GM10847 (cell line): ENCODE measurements around the gene ZFPM1.

Source experiments
- POLR2A ChIP-seq: IDR thresholded peaks from 2 replicates; pipeline ENCODE4 v1.6.1; 2011; ENCODE audit not compliant: insufficient read length; ENCODE audit errors: extremely low read depth

Gene ZFPM1

DNA sequence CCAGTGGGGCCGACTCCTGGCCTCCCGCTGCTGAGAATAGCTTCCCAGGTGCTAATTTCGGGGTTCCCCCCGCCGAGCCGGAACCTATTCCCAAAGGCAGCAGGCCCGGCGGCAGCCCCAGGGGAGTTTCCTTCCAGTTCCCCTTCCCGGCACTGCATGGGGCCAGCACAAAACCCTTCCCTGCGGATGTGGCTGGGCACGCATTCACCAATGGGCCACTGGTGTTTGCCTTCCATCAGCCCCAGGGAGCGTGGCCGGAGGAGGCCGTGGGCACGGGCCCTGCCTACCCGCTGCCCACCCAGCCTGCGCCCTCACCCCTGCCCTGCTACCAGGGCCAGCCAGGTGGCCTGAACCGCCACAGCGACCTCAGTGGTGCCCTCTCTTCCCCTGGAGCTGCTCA, 24.9 kb upstream of the ZFPM1 start:
- no peak for TF ChIP-seq POLR2A

DNA sequence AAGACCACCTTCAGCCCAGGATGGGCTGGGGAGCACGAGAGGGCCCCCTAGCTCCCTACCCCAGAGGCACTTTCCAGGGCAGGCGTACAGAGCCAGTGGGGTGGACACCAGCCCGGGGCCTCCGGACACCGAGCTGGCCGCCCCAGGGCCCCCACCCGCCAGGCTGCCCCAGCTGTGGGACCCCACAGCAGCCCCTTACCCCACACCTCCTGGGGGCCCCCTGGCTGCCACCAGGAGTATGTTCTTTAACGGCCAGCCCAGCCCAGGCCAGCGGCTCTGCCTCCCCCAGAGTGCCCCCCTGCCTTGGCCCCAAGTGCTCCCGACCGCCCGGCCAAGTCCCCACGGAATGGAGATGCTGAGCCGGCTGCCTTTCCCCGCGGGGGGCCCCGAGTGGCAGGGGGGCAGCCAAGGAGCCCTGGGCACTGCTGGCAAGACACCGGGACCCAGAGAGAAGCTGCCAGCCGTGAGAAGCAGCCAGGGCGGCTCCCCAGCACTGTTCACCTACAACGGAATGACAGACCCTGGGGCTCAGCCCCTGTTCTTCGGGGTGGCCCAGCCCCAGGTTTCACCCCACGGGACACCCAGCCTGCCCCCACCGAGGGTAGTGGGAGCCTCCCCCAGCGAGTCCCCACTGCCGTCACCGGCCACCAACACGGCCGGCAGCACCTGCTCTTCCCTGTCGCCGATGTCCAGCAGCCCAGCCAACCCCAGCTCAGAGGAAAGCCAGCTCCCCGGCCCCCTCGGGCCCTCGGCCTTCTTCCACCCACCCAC, 24.3 kb upstream of the ZFPM1 start:
- no peak for TF ChIP-seq POLR2A

DNA sequence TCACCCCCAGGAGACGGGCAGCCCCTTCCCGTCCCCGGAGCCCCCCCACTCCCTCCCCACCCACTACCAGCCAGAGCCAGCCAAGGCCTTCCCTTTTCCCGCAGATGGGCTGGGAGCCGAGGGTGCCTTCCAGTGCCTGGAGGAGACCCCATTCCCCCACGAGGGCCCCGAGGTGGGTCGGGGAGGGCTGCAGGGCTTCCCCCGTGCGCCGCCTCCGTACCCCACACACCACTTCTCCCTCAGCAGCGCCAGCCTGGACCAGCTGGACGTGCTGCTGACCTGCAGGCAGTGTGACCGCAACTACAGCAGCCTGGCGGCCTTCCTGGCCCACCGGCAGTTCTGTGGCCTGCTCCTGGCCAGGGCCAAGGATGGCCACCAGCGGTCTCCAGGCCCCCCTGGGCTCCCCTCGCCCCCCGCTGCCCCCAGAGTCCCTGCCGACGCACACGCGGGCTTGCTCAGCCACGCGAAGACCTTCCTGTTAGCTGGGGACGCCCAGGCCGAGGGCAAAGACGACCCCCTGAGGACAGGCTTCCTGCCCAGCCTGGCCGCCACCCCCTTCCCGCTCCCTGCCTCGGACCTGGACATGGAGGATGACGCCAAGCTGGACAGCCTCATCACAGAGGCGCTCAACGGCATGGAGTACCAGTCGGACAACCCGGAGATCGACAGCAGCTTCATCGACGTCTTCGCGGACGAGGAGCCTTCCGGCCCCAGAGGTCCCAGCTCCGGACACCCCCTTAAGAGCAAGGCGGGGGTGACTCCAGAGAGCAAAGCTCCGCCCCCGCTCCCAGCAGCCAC, 23.5 kb upstream of the ZFPM1 start:
- no peak for TF ChIP-seq POLR2A

GRCh38 chr16:88430185-88430523, 22.9 kb upstream of the ZFPM1 start:
- TF ChIP-seq POLR2A: no peak

DNA sequence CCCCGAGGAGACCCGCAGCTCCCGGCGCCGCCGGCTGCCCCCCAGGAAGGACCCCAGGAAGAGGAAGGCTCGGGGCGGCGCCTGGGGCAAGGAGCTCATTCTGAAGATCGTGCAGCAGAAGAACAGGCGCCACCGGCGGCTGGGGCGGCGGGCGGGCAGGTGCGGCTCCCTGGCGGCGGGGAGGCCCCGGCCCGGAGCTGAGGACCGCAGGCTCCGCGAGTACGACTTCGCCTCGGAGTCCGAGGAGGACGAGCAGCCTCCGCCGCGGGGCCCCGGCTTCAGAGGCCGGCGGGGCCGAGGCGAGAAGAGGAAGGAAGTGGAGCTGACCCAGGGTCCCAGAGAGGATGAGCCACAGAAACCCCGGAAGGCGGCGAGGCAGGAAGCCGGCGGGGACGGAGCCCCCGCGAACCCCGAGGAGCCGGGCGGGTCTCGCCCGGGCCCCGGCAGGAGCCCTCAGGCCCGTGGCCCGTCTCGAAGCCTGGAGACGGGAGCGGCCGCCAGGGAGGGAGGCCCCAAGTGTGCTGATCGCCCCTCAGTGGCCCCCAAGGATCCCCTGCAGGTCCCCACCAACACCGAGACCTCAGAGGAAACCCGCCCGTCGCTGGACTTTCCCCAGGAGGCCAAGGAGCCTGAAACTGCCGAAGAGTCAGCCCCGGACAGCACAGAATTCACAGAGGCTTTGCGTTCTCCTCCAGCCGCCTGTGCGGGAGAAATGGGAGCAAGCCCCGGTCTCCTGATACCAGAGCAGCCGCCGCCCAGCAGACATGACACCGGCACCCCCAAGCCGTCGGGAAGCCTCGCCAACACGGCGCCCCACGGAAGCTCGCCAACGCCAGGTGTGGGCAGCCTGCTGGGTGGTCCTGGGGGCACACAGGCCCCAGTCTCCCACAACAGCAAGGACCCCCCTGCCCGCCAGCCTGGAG, 22.3 kb upstream of the ZFPM1 start:
- TF ChIP-seq POLR2A: no peak

GRCh38 chr16:88431651-88432050, 21.4 kb upstream of the ZFPM1 start:
- TF ChIP-seq POLR2A: no peak

DNA sequence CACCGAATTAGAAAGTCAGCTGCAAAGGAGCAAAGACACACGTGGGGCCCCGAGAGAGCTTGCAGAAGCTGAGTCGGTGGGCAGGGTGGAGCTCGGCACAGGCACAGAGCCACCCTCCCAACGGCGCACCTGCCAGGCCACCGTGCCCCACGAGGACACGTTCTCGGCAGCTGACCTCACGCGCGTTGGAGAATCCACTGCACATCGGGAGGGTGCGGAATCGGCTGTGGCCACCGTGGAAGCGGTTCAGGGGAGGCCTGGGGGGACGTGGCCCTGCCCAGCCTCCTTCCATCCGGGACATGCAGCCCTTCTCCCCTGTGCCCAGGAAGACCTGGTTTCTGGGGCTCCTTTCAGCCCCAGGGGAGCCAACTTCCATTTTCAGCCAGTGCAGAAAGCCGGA, 20.9 kb upstream of the ZFPM1 start:
- no peak for TF ChIP-seq POLR2A

DNA sequence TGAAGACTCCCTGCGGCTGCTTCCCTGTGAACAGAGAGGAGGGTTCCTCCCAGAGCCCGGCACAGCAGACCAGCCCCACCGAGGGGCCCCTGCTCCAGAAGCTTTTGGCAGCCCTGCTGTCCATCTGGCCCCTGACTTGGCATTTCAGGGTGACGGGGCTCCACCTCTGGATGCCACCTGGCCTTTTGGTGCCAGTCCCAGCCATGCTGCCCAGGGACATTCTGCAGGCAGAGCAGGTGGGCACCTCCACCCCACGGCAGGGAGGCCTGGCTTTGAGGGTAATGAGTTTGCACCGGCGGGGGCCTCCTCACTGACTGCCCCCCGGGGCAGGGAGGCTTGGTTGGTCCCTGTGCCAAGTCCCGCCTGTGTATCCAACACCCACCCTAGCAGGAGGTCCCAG, 20.3 kb upstream of the ZFPM1 start:
- TF ChIP-seq POLR2A: no peak

DNA sequence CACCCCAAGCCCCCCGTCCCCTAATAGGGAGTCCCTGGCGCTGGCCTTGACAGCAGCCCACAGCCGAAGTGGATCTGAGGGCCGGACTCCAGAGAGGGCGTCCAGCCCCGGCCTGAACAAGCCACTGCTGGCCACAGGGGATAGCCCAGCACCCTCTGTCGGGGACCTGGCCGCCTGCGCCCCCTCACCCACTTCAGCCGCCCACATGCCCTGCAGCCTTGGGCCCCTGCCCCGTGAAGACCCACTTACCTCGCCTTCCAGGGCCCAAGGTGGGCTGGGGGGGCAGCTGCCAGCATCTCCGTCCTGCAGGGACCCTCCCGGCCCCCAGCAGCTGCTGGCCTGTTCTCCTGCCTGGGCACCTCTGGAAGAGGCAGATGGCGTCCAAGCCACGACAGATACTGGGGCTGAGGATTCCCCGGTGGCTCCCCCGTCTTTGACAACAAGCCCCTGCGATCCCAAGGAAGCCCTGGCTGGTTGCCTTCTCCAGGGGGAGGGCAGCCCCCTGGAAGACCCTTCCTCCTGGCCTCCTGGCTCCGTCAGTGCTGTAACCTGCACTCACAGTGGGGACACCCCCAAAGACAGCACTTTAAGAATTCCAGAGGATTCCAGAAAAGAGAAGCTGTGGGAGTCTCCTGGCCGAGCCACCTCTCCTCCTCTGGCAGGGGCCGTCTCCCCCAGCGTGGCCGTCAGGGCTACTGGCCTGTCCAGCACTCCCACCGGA, 19.3 kb upstream of the ZFPM1 start:
- no peak for TF ChIP-seq POLR2A

- no peak for TF ChIP-seq POLR2A
Measured at GRCh38 chr16:88434353-88434690, 18.8 kb upstream of the ZFPM1 start.

- TF ChIP-seq POLR2A: no peak
Measured at GRCh38 chr16:88434746-88435145, 18.3 kb upstream of the ZFPM1 start.

- TF ChIP-seq POLR2A: no peak
Measured at GRCh38 chr16:88435437-88436355, 17.4 kb upstream of the ZFPM1 start.

- no peak for TF ChIP-seq POLR2A
Measured at GRCh38 chr16:88436796-88437195, 16.3 kb upstream of the ZFPM1 start.

DNA sequence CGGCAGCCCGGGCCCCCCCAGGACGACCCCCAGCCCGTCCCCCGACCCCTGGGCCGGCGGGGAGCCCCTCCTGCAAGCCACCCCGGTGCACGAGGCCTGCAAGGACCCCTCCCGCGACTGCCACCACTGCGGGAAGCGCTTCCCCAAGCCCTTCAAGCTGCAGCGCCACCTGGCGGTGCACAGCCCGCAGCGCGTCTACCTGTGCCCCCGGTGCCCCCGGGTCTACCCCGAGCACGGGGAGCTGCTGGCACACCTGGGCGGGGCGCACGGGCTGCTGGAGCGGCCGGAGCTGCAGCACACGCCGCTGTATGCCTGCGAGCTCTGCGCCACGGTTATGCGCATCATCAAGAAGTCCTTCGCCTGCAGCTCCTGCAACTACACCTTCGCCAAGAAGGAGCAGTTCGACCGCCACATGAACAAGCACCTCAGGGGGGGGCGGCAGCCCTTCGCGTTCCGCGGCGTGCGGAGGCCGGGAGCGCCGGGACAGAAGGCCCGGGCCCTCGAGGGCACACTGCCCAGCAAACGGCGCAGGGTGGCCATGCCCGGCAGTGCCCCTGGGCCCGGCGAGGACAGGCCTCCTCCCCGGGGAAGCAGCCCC, 15.6 kb upstream of the ZFPM1 start:
- no peak for TF ChIP-seq POLR2A
